Measurements from ENCODE around the gene AMOT.

The AMOT gene

DNA sequence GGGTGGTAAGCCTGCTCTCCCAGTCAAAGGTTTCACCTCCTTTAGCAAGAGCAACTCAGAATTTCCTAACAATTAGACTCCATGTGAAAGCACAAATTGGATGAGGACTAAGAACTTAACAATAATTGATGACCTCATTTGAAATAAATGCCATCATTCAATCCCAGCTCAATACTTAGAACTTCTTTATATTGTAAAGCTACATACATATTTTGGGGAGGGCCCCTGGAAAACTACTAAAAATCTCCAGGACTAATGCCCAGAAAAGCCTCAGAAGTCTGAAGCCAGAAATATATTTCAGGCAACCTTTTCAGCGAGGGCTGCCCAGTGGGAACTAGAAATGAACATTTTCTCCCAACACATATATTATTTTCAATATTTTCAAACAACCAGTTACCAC lies 38.1 kb downstream of the AMOT start:
- no peak for DNase-seq (ENCODE audit: low spot score)

DNA sequence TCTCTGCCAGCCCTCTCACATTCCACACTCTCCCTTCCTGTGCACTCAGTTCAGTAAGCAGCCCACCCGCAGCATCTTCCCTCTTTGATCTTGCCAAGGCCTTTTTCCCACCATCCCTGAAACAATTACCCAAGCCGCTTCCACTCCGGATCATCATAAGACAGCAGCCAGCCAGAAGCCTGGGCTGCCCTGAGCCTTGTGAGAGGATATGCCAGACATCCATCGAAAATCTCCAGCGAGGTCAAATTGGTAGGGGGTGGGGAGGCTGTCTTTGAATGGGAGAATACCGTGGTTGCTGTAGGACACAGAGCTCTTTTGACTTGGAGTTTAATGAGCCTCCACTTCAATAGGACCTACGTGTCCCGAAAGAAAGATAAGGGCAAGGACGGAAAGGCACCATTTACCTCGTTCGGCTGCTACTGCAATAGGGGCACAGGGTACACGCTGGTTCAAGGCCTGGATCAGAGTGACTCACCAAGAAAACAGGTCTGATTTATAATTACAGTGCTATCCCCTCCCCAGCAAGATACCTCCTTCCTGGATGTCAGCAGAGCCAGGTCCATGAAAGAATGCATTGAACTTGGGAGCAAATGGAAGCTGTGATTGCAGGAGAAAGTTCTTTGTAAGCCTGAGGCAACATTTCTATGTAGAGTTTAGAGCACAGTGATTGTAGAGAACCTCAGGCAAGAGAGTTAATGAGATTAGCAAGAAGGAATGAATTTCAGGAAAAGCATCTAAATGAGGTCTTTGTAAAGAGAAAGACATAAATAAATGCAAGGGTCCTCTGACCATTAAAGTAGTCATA lies 39.5 kb downstream of the AMOT start:
- DNase-seq (ENCODE audit: low spot score) = no peak

DNA sequence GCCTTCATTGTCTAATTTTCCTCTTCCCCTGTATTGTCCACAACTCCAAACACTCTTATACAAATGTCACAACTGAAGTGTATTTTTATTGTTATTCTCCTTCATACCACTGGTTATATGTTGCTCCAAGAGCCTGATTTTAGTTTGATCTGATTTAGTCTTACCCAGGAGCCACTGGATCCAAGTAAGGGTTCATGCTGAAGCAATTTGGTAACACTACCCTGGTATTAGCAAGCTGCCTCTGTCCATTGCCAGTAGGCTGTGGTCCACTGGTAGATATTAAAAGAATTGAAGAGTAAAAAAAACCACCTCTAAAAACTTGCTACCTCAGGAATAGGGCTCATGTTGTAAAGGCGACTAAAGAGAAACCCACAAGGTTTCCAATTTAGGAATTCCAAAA lies 41.2 kb downstream of the AMOT start:
- DNase-seq (ENCODE audit: low spot score) = no peak

DNA sequence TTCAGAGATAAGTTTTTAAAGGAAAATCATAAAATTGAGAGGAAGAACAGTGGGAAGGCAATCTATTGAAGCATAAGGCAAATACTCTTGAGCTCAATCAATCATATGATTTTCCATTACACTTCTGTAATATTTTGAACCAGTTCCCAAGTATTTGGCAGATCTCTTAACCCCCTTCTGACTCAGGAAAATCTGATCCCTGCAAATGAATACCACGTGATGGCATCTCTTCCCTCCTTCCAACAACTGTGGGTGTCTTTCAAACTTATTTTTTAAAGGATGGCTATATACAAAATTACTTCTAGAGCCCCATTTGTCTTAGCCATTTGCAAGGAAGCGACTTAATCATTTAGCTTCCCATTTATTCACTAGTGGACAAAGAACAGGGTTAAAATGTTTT lies 41.9 kb downstream of the AMOT start:
- DNase-seq (ENCODE audit: low spot score) = no peak

GRCh38 chrX:112789931-112790330 lies 50.7 kb downstream of the AMOT start:
- DNase-seq (ENCODE audit: low spot score) = no peak

- no peak for DNase-seq (ENCODE audit: low spot score)
Measured at GRCh38 chrX:112786076-112786475, 54.6 kb downstream of the AMOT start.

GRCh38 chrX:112785344-112785743 lies 55.3 kb downstream of the AMOT start:
- no peak for DNase-seq (ENCODE audit: low spot score)

DNA sequence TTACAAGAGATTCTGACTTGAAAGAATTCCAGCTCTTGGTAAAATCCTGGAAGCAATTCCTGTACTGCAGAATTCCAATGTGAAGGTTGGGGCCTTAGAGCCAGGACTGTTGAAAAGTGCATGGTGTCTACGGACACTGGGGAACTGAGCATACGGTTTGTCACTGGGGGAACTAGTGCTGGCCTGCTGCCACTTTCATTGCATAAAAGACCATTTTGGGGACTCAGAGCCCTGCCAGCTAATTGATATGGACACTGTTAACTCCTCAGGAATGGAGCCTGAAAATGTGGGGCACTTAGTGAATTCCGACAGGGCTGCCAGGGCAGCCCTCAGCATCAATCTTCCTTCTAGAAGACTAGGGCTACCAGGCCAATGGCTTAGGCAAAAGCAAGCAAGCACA lies 55.9 kb downstream of the AMOT start:
- no peak for DNase-seq (ENCODE audit: low spot score)

- DNase-seq (ENCODE audit: low spot score) = no peak
Measured at GRCh38 chrX:112779139-112779538, 61.5 kb downstream of the AMOT start.

- DNase-seq (ENCODE audit: low spot score) = no peak
Measured at GRCh38 chrX:112774651-112775293, 65.9 kb downstream of the AMOT start.

GRCh38 chrX:112774142-112774541 lies 66.5 kb downstream of the AMOT start:
- DNase-seq (ENCODE audit: low spot score) = no peak

GRCh38 chrX:112769034-112769433 lies 71.6 kb downstream of the AMOT start:
- no peak for DNase-seq (ENCODE audit: low spot score)

- DNase-seq (ENCODE audit: low spot score) = no peak
Measured at GRCh38 chrX:112768563-112768962, 72.1 kb downstream of the AMOT start.

DNA sequence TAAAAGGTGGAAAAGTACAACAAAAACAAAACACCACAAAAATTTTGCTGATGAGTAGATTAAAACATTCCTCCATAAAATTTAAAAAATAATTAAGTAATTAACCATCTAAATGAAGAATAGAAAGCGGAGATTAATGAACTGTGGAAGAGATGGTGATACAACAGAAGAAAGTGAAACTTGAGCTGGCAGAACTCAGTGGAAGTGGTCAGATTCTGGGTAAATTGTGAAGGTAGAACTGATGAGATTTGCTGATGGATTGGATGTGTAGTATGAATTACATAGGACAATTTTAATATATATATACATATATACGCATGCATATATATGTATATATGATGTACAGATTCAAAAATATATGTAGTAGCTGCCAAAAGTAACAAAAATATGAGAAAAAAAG lies 73.9 kb downstream of the AMOT start:
- no peak for DNase-seq (ENCODE audit: low spot score)

- no peak for DNase-seq (ENCODE audit: low spot score)
Measured at GRCh38 chrX:112761242-112762207, 79.1 kb downstream of the AMOT start.

DNA sequence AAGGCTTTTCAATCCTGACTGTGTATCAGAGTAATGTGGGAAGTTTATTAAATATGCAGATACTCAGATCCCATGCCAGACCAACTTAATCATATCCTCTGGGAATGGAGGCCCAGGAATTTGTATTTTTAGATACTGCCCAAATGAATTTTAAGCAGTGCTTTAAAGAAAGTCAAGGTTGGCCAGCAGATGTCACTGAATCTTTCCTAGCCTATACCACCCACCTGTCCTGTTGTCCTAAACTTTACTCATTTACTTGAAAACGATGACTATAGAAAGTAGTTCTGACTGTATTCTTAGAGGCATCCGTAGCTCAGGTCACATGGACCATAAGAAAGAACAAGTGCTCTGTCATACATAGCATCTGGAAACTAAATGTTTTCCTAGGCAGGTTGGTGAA lies 79.9 kb downstream of the AMOT start:
- no peak for DNase-seq (ENCODE audit: low spot score)

DNA sequence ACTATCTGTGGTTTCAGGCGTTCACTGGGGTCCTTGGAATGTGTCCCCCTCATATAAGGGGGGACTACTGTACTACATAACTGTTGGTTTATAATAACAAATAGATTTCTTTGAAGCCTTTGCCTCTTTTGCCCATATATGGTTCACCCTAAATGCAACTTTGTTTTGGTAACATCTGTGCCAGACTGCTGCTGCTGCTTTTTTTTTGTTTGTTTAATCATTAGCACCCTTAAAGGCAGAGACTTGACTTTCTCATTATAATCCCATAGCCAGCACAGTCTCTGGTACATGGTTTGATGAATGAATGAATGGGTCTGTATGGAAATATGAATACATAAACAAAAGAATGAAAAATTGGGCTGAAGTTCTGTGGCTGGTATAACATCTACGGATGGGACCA lies 80.7 kb downstream of the AMOT start:
- DNase-seq (ENCODE audit: low spot score) = no peak

GRCh38 chrX:112759512-112759911 lies 81.1 kb downstream of the AMOT start:
- DNase-seq (ENCODE audit: low spot score) = no peak

GRCh38 chrX:112757946-112758345 lies 82.7 kb downstream of the AMOT start:
- DNase-seq (ENCODE audit: low spot score) = no peak

DNA sequence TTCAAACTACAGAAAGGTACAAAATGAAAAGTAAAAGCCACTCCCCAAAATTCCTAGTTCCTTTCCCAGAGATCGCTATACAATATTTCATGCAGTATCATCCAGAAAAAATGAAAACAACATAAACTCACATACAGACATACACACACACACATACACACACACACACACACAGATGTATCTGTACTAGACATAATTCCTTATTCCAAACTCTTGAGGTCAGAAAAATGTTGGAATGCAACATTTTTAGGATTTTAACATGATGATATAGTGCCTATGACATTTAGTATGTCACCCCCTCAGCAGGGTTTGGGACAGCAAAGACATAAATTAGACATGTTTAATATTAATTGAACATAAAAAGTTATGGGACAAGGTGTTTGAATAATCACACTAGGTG lies 87.5 kb downstream of the AMOT start:
- DNase-seq (ENCODE audit: low spot score) = no peak

- no peak for DNase-seq (ENCODE audit: low spot score)
Measured at GRCh38 chrX:112751076-112751475, 89.6 kb downstream of the AMOT start.

DNA sequence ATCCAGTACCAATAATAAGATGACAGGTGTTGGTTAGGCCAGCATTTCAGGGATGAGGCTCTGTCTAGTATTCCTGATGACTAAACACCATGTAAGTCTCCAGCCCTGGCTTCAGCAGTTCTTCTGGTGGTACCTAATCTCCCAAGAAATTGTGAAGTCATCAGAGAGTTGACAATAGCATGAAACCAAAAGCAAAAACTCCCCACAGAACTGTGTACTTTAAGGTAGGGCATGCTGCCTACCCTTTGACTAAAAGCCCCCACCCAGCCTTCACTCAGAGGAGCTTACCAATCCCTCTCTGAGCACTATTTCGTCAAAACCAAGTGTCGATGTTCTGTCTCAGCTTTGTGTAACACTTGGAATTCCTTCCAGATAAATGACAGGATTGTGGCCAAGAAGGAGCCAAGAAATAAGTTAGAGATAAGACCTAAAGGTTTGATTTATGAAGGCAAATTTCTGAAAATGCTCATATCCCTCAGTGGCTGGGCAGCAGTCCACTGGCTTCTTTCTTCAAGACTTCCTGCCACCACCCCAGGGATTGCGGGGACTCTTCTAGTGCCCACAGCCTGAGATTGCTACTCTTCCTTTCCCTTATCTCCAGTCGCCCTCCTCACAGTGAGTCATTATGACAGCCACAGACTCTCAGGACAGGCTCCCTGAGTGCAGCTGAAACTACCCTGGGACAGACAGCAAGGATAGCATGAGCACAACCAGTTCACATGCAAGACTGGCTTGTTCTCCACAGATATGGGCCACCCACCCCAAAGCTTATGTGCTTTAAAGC lies 93.6 kb downstream of the AMOT start:
- DNase-seq (ENCODE audit: low spot score) = no peak
